MCF 10A (cell line): Measurements from ENCODE around the gene HHATL. TPM values are rescaled to one million over a fixed set of nuclear protein-coding genes. Genes with fewer than 3 reads are reported as not detected.

Source experiments
- BruUV-seq: library from RNA; stranded (reverse); fragments of 400-500 nt; replicated peaks from 2 replicates; lab custom pipeline; 2021; lab: Mats Ljungman, UMichigan
- CTCF ChIA-PET: fragments of 300-600 bp; sonication (Branson Sonifier 250); formaldehyde crosslinking; extraction: SDS; loops from one replicate; lab custom pipeline; 2021; ENCODE audit warnings: antibody characterized with exemption, inconsistent platforms; lab: Yijun Ruan, JAX
- POLR2A ChIA-PET: fragments of 300-600, 350-650 bp; sonication (Branson Sonifier 250); formaldehyde crosslinking; extraction: SDS; loops from one replicate; lab custom pipeline; 2020; ENCODE audit warnings: antibody characterized with exemption, inconsistent platforms; lab: Yijun Ruan, JAX
- DNase-seq: peaks from one replicate; pipeline ENCODE4 v3.0.0-alpha.2; 2018; ENCODE audit not compliant: unreplicated experiment
- H3K27ac Mint-ChIP-seq: one replicate; pipeline ENCODE4 v1.8.0; 2022; ENCODE audit warnings: mild to moderate bottlenecking, low read depth, mixed read lengths; ENCODE audit not compliant: unreplicated experiment
- H3K27me3 Mint-ChIP-seq: one replicate; pipeline ENCODE4 v1.8.0; 2022; ENCODE audit warnings: mixed read lengths; ENCODE audit not compliant: insufficient read depth, unreplicated experiment
- H3K36me3 Mint-ChIP-seq: one replicate; pipeline ENCODE4 v1.8.0; 2022; ENCODE audit warnings: mild to moderate bottlenecking, moderate library complexity, mixed read lengths; ENCODE audit not compliant: insufficient read depth, unreplicated experiment
- H3K4me1 Mint-ChIP-seq: one replicate; pipeline ENCODE4 v1.8.0; 2022; ENCODE audit warnings: mixed read lengths; ENCODE audit not compliant: insufficient read depth, unreplicated experiment
- H3K4me3 Mint-ChIP-seq: one replicate; pipeline ENCODE4 v1.8.0; 2022; ENCODE audit warnings: mild to moderate bottlenecking, moderate library complexity, mixed read lengths; ENCODE audit not compliant: unreplicated experiment
- H3K9me3 Mint-ChIP-seq: one replicate; pipeline ENCODE4 v1.8.0; 2022; ENCODE audit warnings: mixed read lengths; ENCODE audit not compliant: unreplicated experiment
- intact Hi-C: fragments of 100-400 bp; cut with micrococcal nuclease; formaldehyde crosslinking; loops from 2 replicates; pipeline ENCODE4 v1.14.1; 2022
- total RNA-seq: library from RNA; stranded (reverse); gene quantifications from 2 replicates; pipeline ENCODE4 v1.2.3, GENCODE V29; 2022
- TF ChIP-seq, protein P1 (sequence below): fragments of 200-600 bp; IDR thresholded peaks from one replicate; pipeline ENCODE4 v1.8.0; 2022; ENCODE audit warnings: antibody characterized with exemption, mild to moderate bottlenecking; ENCODE audit not compliant: unreplicated experiment

HHATL gene
- total RNA-seq, 1 experiment from 2014 or later: not detected

GRCh38 chr3:42694366-42694765 lies 8.2 kb downstream of the HHATL start:
- Mint-ChIP-seq H3K4me3 (no peak overlapping the region), H3K9me3 (no peaks in the 10 kb centered on the region), H3K27me3 (peaks cover 16% of the 10 kb centered on the region), H3K36me3 (no peaks in the 10 kb centered on the region), H3K27ac (no peak overlapping the region), H3K4me1 (no peaks in the 10 kb centered on the region)
- BruUV-seq: no TSS peak
- ChIA-PET POLR2A (interaction anchor here (2.4 kb wide), 1 partner anchor 10 kb away, joined by 9 read pairs; no protein-coding TSS in a partner anchor), CTCF (no interaction called here)
- no peak for DNase-seq
- intact Hi-C loops: no loop called here
- TF ChIP-seq, protein P1, sequence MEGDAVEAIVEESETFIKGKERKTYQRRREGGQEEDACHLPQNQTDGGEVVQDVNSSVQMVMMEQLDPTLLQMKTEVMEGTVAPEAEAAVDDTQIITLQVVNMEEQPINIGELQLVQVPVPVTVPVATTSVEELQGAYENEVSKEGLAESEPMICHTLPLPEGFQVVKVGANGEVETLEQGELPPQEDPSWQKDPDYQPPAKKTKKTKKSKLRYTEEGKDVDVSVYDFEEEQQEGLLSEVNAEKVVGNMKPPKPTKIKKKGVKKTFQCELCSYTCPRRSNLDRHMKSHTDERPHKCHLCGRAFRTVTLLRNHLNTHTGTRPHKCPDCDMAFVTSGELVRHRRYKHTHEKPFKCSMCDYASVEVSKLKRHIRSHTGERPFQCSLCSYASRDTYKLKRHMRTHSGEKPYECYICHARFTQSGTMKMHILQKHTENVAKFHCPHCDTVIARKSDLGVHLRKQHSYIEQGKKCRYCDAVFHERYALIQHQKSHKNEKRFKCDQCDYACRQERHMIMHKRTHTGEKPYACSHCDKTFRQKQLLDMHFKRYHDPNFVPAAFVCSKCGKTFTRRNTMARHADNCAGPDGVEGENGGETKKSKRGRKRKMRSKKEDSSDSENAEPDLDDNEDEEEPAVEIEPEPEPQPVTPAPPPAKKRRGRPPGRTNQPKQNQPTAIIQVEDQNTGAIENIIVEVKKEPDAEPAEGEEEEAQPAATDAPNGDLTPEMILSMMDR: no peak

DNA sequence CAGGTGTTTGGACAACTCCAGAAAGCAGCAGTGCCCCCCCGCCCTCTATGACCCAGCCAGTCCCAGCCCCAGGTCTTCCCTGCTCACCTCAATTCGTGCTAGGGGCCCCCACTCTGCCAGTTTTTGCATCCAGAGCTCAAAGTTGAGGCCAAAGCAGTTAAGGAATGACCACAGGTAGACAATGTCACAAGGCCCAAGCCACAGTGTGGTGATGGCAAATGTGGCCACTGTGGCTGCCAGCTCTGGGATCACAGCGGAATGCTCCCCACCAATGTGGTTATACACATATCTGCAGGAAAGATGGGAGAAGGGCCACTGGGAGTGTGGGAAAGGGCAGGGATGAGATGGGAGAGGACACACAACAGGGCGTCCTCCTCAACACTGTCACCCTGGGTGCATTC lies 9.1 kb downstream of the HHATL start:
- CTCF ChIA-PET: interaction anchor here (1.5 kb wide), 1 partner anchor 11 kb away, joined by 3 read pairs; no protein-coding TSS in a partner anchor
- POLR2A ChIA-PET: interaction anchor here (0.7 to 2.4 kb wide), 2 partner anchors 9 to 27 kb away, joined by 3 to 9 read pairs; no protein-coding TSS in a partner anchor
- H3K27ac Mint-ChIP-seq: no peak overlapping the region

DNA sequence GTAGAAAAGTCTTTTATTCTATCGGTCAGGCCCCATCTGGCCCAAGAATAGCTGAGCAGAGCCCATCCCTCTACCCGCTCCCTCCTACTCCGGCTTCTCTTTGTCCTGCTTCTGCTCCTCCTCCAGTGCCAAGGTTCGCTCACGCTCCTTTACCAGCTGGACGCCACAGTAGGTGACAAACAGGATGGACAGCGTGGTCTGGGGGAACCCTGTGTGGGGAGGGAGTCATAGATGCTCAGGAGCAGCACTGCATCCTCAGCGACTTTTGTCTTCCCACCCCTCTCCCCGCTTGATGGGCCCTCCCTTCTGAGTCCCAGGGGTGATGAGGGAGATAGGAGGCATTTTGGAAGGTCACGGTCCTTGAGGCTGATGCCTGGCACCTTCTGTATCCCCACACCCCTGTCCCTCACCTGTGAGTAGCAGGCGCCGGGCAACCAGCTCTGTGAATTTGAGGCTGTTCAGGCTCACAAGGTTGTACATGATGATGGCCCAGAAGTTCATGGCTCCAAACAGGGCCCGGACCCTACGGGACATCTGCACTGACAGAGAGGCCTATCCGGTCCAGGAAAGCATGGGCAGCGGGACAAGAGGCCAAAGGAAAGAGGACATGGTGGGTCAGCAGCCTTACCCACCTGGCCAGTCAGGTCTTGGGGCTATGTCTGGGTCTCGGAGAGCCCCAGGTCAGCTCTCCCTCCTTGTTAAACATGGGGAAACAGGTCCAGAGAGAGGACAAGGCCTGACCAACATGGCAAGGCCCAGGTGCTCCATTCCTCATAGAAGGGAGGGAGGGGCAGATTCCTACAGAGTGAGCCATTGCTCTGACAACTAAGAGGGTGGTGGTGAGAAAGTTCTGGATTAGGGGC lies 9.7 kb downstream of the HHATL start:
- no peak overlapping the region for H3K4me3 Mint-ChIP-seq

More for the DNA sequence above, 9.1 kb downstream of the HHATL start:
- H3K4me3 Mint-ChIP-seq: no peak overlapping the region
- H3K36me3 Mint-ChIP-seq: no peaks in the 10 kb centered on the region
- intact Hi-C loops: no loop called here
- DNase-seq: no peak
- no peaks in the 10 kb centered on the region for H3K9me3 Mint-ChIP-seq
- peaks cover 21% of the 10 kb centered on the region for H3K27me3 Mint-ChIP-seq
- no TSS peak for BruUV-seq
- H3K4me1 Mint-ChIP-seq: no peaks in the 10 kb centered on the region
- TF ChIP-seq, protein P1: no peak

More for the DNA sequence above, 9.7 kb downstream of the HHATL start:
- Mint-ChIP-seq H3K27me3 (peaks cover 21% of the 10 kb centered on the region), H3K27ac (no peak overlapping the region), H3K9me3 (no peaks in the 10 kb centered on the region), H3K36me3 (no peaks in the 10 kb centered on the region), H3K4me1 (no peaks in the 10 kb centered on the region)
- intact Hi-C loops: no loop called here
- DNase-seq: no peak
- no TSS peak for BruUV-seq
- ChIA-PET CTCF (interaction anchor here (0.6 to 1.5 kb wide), 2 partner anchors 12 to 652 kb away, joined by 3 read pairs; no protein-coding TSS in a partner anchor), POLR2A (interaction anchor here (0.7 kb wide), 1 partner anchor 26 kb away, joined by 3 read pairs; no protein-coding TSS in a partner anchor)
- TF ChIP-seq, protein P1: no peak
